GM21717 (cell line): ENCODE data around the gene CIDEB.

Experiments
- ATAC-seq: cut with Tn5 transposase; IDR thresholded peaks from one replicate; pipeline ENCODE4 v1.9.1; 2021; ENCODE audit warnings: mild to moderate bottlenecking, moderate library complexity; ENCODE audit not compliant: unreplicated experiment

The CIDEB gene

DNA sequence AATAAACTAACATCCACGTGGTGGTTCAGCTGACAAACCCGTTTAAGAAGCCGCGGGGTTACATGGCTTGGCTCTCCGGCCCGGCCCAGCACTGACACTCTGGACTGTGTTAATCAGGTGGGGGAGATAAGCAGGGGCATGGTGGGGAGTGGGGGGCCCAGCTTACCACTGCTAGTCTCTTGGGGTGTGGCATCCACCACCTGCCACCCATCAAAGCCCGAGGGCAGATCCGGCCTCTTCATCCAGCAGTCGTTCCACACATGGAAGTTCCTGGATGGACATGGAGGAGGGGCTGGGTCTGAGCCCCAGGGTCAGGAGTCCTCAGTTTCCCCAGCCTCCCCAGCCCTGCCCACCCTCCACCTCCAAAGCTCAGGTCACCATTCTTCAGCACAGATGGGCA lies 49.7 kb downstream of the CIDEB start:
- ATAC-seq = no peak

DNA sequence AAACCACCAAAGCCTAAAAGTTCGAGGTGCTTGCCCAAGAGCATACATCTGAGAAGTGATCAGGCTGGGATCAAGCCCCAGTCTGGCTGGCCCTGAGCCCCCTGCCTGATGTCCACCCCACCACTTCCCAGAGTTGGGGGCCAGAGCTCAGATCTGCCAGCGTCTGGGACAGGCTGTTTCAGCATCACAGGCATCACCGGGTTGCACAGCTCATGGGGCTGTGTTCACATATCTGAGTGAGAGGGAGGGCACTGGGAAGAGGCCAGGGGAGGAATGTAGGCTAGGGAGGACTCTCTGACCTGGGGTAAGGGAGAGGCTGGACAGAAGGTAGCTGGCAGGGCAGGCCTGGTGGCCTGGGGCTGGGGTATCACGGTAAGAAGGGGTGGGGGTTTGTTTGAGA lies 50.8 kb downstream of the CIDEB start:
- no peak for ATAC-seq

- no peak for ATAC-seq
Observed at GRCh38 chr14:24255931-24256711, 51.7 kb downstream of the CIDEB start.

- ATAC-seq = no peak
Observed at GRCh38 chr14:24255438-24255837, 52.3 kb downstream of the CIDEB start.
